B cell (primary cell): Measurements from ENCODE around the gene FIGNL2. TPM values are rescaled to one million over a fixed set of nuclear protein-coding genes. Genes with fewer than 3 reads are reported as not detected.

Experiments used
- ATAC-seq: fragments of 200-7000 bp; cut with Tn5 transposase; one replicate; pipeline ENCODE4 v1.10.0; 2021; ENCODE audit warnings: low read depth, mild to moderate bottlenecking, moderate number of reproducible peaks, moderate library complexity
- CTCF ChIA-PET: fragments of 350-600 bp; sonication (Branson Sonifier 250); formaldehyde crosslinking; loops from one replicate; lab custom pipeline; 2021; ENCODE audit warnings: antibody characterized with exemption, inconsistent platforms; lab: Charles Lee
- POLR2A ChIA-PET: fragments of 350-600 bp; sonication (Branson Sonifier 250); formaldehyde crosslinking; loops from one replicate; lab custom pipeline; 2021; ENCODE audit warnings: antibody characterized with exemption; lab: Charles Lee
- DNase-seq: peaks from one replicate; pipeline ENCODE4 v3.0.0; 2013
- H2AFZ ChIP-seq: 2 replicates; pipeline ENCODE4 v1.6.1; 2012; ENCODE audit warnings: mild to moderate bottlenecking, low read depth, low read length; ENCODE audit not compliant: insufficient read depth, poor library complexity, severe bottlenecking
- H3K27ac ChIP-seq, 2 donors: 1 replicate in 1 of 2; 2 replicates in 1 of 2; pipeline ENCODE4 v1.5.1; 2012 to 2013; ENCODE audit warnings: low read length in 2 of 2, mild to moderate bottlenecking in 2 of 2, moderate library complexity in 1 of 2
- H3K27me3 ChIP-seq, 4 experiments: fragments of 200-600 bp in 1 of 4; sonication (generic) in 1 of 4; replicated peaks in 1 of 4; 1 replicate in 2 of 4; 2 replicates in 2 of 4; pipeline versions ENCODE4 v1.6.1 to v1.7.0; 2013 to 2016; ENCODE audit warnings: low read length in 3 of 4, mild to moderate bottlenecking in 2 of 4, mixed read lengths in 1 of 4, moderate library complexity in 1 of 4; ENCODE audit not compliant: insufficient read depth in 4 of 4, control insufficient read depth in 3 of 4; ENCODE audit errors: control extremely low read depth in 1 of 4
- H3K36me3 ChIP-seq, 2 experiments: replicated peaks in 1 of 2; 1 replicate in 1 of 2; 2 replicates in 1 of 2; pipeline versions ENCODE4 v1.6.1 to v1.7.1; 2013; ENCODE audit warnings: low read length in 1 of 2; ENCODE audit not compliant: insufficient read depth in 2 of 2, control insufficient read depth in 1 of 2; ENCODE audit errors: control extremely low read depth in 1 of 2, extremely low read depth in 1 of 2
- H3K4me1 ChIP-seq, 2 donors: fragments of 200-600 bp in 1 of 2; sonication (generic) in 1 of 2; 1 replicate in 1 of 2; 2 replicates in 1 of 2; pipeline versions ENCODE4 v1.5.1 to v1.6.1; 2013 to 2017; ENCODE audit warnings: low read length in 2 of 2; ENCODE audit not compliant: control insufficient read depth in 2 of 2, insufficient read depth in 2 of 2
- H3K4me2 ChIP-seq: replicated peaks from 2 replicates; pipeline ENCODE3; 2012; ENCODE audit warnings: mild to moderate bottlenecking, low read depth, low read length; ENCODE audit not compliant: poor library complexity, severe bottlenecking
- H3K4me3 ChIP-seq, 5 experiments: fragments of 200-600 bp in 1 of 5; sonication (generic) in 1 of 5; 1 replicate in 3 of 5; 2 replicates in 2 of 5; pipeline versions ENCODE4 v1.5.1 to v1.7.0; 2011 to 2016; ENCODE audit warnings: low read length in 4 of 5, mild to moderate bottlenecking in 4 of 5, low read depth in 2 of 5, control low read depth in 1 of 5, moderate library complexity in 1 of 5; ENCODE audit not compliant: insufficient read depth in 1 of 5; ENCODE audit errors: control extremely low read depth in 1 of 5, extremely low read depth in 1 of 5
- H3K79me2 ChIP-seq: fragments of 200-600 bp; sonication (generic); one replicate; pipeline ENCODE4 v1.6.0; 2016; ENCODE audit warnings: low read length; ENCODE audit not compliant: control insufficient read depth, insufficient read depth
- H3K9ac ChIP-seq: fragments of 200-600 bp; sonication (generic); 2 replicates; pipeline ENCODE4 v1.6.1; 2017; ENCODE audit warnings: mild to moderate bottlenecking, low read length, moderate library complexity
- H3K9me3 ChIP-seq, 3 donors: one replicate each; pipeline versions ENCODE4 v1.6.1 to v1.7.1; 2013; ENCODE audit warnings: low read length in 2 of 3; ENCODE audit not compliant: control insufficient read depth in 2 of 3, insufficient read depth in 1 of 3; ENCODE audit errors: control extremely low read depth in 1 of 3
- H4K20me1 ChIP-seq: 2 replicates; pipeline ENCODE4 v1.6.0; 2012; ENCODE audit warnings: mild to moderate bottlenecking, low read length; ENCODE audit not compliant: insufficient read depth, control insufficient read depth, poor library complexity, severe bottlenecking
- H3K27ac Mint-ChIP-seq: one replicate; pipeline ENCODE4 v1.8.0; 2021; ENCODE audit warnings: mixed read lengths
- H3K27me3 Mint-ChIP-seq: one replicate; pipeline ENCODE4 v1.8.0; 2021; ENCODE audit warnings: mixed read lengths
- H3K4me1 Mint-ChIP-seq: one replicate; pipeline ENCODE4 v1.8.0; 2021; ENCODE audit warnings: mixed read lengths
- H3K4me3 Mint-ChIP-seq: one replicate; pipeline ENCODE4 v1.8.0; 2021; ENCODE audit warnings: mixed read lengths
- H3K9me3 Mint-ChIP-seq: one replicate; pipeline ENCODE4 v1.8.0; 2022; ENCODE audit warnings: mixed read lengths; ENCODE audit not compliant: insufficient read depth
- EZH2 ChIP-seq: IDR thresholded peaks from 2 replicates; pipeline ENCODE4 v1.6.1; 2012; ENCODE audit warnings: borderline replicate concordance, low read depth, mild to moderate bottlenecking, moderate library complexity, low read length; ENCODE audit not compliant: insufficient read depth, poor library complexity, severe bottlenecking
- WGBS: methylation state at CpG from one replicate; pipeline ENCODE4 v1.1.5; 2013; ENCODE audit warnings: missing lambda C conversion rate; ENCODE audit not compliant: insufficient coverage; 5-methylcytosine and 5-hydroxymethylcytosine counted together
- intact Hi-C: fragments of 100-400 bp; cut with micrococcal nuclease; formaldehyde crosslinking; loops from one replicate; pipeline ENCODE4 v1.10.0; 2022
- polyA plus RNA-seq: library from polyadenylated mRNA; depleted of rRNA; stranded (reverse); fragments of >200 nt; gene quantifications from 2 replicates; pipeline ENCODE4 v1.2.3, GENCODE V29; 2012
- total RNA-seq, 2 donors: library from RNA; stranded (reverse); fragments of 120-200 nt in 1 of 2; gene quantifications; 1 replicate in 1 of 2; 2 replicates in 1 of 2; pipeline versions ENCODE4 v1.2.3 to v1.2.4, GENCODE V29; 2013 to 2022
- TF ChIP-seq, protein P1 (sequence below): fragments of 200-600 bp; IDR thresholded peaks from one replicate; pipeline ENCODE4 v1.8.0; 2022; ENCODE audit warnings: antibody characterized with exemption, mild to moderate bottlenecking

Gene FIGNL2
- total and polyA plus RNA-seq, 2 donors (not counting 1 experiment from before 2014, with no cell fraction given): 0.16 to 0.79 TPM

DNA sequence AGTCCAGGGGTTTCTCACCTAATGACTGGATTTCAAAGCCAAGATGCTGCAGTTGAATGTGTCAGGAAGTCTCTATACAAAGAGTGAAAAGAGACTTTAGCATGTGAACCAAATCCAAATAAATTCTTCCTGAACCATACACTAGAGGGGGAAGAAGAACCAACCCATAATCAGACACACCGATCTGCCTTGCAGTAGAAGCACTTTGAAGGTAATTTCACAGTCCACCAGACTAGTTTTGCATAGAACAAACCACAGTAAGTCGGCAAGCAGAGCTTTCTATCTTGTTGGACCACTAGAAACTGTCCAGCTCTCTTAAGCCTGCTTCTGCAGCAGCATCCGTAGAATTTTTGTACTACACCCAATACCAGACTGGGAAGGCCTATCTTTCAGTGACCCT is 39.3 kb downstream of the FIGNL2 start:
- Mint-ChIP-seq H3K4me1 (peaks cover 11% of the 10 kb centered on the region), H3K9me3 (no peaks in the 10 kb centered on the region), H3K27ac (no peak overlapping the region), H3K27me3 (peaks cover 46% of the 10 kb centered on the region), H3K4me3 (no peak overlapping the region)
- WGBS: 0% methylated on average over 1 of the region's 3 CpGs
- no peak overlapping the region for H3K27ac ChIP-seq
- H3K4me3 ChIP-seq: no peak overlapping the region
- no peak overlapping the region for H3K4me2 ChIP-seq
- intact Hi-C loops: loop anchor here (1.0 kb wide), 1 partner anchor 66 kb away; no protein-coding TSS in a partner anchor
- no peaks in the 10 kb centered on the region for H3K79me2 ChIP-seq
- no peak for TF ChIP-seq EZH2
- TF ChIP-seq, protein P1, sequence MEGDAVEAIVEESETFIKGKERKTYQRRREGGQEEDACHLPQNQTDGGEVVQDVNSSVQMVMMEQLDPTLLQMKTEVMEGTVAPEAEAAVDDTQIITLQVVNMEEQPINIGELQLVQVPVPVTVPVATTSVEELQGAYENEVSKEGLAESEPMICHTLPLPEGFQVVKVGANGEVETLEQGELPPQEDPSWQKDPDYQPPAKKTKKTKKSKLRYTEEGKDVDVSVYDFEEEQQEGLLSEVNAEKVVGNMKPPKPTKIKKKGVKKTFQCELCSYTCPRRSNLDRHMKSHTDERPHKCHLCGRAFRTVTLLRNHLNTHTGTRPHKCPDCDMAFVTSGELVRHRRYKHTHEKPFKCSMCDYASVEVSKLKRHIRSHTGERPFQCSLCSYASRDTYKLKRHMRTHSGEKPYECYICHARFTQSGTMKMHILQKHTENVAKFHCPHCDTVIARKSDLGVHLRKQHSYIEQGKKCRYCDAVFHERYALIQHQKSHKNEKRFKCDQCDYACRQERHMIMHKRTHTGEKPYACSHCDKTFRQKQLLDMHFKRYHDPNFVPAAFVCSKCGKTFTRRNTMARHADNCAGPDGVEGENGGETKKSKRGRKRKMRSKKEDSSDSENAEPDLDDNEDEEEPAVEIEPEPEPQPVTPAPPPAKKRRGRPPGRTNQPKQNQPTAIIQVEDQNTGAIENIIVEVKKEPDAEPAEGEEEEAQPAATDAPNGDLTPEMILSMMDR: no peak
- DNase-seq (peak; percentile 23), ATAC-seq (no peak)
- H2AFZ ChIP-seq: no peak overlapping the region
- no peak overlapping the region for H3K9ac ChIP-seq
- POLR2A ChIA-PET: no interaction called here
- H3K36me3 ChIP-seq: no peaks in the 10 kb centered on the region
- peaks cover 4 to 10% of the 10 kb centered on the region in 2 donors for H3K4me1 ChIP-seq
- no peaks in the 10 kb centered on the region for H4K20me1 ChIP-seq
- no peaks in the 10 kb centered on the region for H3K9me3 ChIP-seq
- CTCF ChIA-PET: no interaction called here
- peaks cover 0 to 29% (median 13%) of the 10 kb centered on the region in 4 experiments for H3K27me3 ChIP-seq

DNA sequence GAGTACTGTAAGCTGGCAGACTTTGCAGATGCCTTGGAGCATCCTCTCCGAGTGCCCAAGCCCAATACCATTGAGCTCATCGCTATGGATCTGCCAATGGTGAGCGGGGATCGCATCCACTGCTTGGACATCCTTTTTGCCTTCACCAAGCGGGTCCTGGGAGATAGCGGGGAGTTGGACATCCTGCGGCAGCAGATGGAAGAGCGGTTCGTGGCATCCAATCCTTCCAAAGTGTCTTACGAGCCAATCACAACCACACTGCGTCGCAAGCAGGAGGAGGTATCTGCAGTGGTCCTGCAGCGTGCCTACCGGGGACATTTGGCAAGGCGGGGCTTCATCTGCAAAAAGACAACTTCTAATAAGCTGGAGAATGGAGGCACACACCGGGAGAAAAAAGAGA is 41.6 kb downstream of the FIGNL2 start:
- TF ChIP-seq, protein P1: no peak
- no peak for TF ChIP-seq EZH2
- peaks cover 33% of the 10 kb centered on the region for H3K27me3 Mint-ChIP-seq
- CTCF ChIA-PET: no interaction called here
- no peak overlapping the region for H3K4me3 Mint-ChIP-seq
- Histone ChIP-seq H4K20me1 (no peaks in the 10 kb centered on the region), H3K9ac (no peak overlapping the region), H3K27me3 (peaks cover 0 to 18% (median 9%) of the 10 kb centered on the region in 4 experiments), H3K27ac (no peak overlapping the region), H3K36me3 (no peaks in the 10 kb centered on the region), H3K9me3 (no peaks in the 10 kb centered on the region), H3K4me1 (peaks cover 4 to 7% of the 10 kb centered on the region in 2 donors), H3K4me3 (no peak overlapping the region), H2AFZ (no peak overlapping the region), H3K79me2 (no peaks in the 10 kb centered on the region), H3K4me2 (no peak overlapping the region)
- DNase-seq: no peak
- ATAC-seq: no peak
- no peak overlapping the region for H3K27ac Mint-ChIP-seq
- WGBS: 94% methylated on average over 13 of the region's 16 CpGs
- no peaks in the 10 kb centered on the region for H3K9me3 Mint-ChIP-seq
- peaks cover 11% of the 10 kb centered on the region for H3K4me1 Mint-ChIP-seq
- intact Hi-C loops: no loop called here
- POLR2A ChIA-PET: no interaction called here
